Neuron (in vitro differentiated cells): ENCODE measurements around the gene TNIP1.

Experiments used
- H2AFZ ChIP-seq: one replicate; pipeline ENCODE4 v1.6.1; 2013; ENCODE audit warnings: low read depth, mild to moderate bottlenecking, inconsistent platforms, low read length, moderate library complexity
- H3K27me3 ChIP-seq: one replicate; pipeline ENCODE4 v1.6.1; 2013; ENCODE audit warnings: low read length; ENCODE audit not compliant: insufficient read depth
- H3K36me3 ChIP-seq: one replicate; pipeline ENCODE4 v1.6.1; 2013; ENCODE audit warnings: low read length; ENCODE audit not compliant: insufficient read depth
- H3K4me1 ChIP-seq: one replicate; pipeline ENCODE4 v1.6.1; 2013; ENCODE audit warnings: low read length; ENCODE audit not compliant: insufficient read depth
- H3K4me3 ChIP-seq: 2 replicates; pipeline ENCODE4 v1.5.1; 2013; ENCODE audit warnings: mild to moderate bottlenecking, low read length, moderate library complexity
- H3K9me3 ChIP-seq: one replicate; pipeline ENCODE4 v1.6.1; 2013; ENCODE audit warnings: low read length

TNIP1 gene

DNA sequence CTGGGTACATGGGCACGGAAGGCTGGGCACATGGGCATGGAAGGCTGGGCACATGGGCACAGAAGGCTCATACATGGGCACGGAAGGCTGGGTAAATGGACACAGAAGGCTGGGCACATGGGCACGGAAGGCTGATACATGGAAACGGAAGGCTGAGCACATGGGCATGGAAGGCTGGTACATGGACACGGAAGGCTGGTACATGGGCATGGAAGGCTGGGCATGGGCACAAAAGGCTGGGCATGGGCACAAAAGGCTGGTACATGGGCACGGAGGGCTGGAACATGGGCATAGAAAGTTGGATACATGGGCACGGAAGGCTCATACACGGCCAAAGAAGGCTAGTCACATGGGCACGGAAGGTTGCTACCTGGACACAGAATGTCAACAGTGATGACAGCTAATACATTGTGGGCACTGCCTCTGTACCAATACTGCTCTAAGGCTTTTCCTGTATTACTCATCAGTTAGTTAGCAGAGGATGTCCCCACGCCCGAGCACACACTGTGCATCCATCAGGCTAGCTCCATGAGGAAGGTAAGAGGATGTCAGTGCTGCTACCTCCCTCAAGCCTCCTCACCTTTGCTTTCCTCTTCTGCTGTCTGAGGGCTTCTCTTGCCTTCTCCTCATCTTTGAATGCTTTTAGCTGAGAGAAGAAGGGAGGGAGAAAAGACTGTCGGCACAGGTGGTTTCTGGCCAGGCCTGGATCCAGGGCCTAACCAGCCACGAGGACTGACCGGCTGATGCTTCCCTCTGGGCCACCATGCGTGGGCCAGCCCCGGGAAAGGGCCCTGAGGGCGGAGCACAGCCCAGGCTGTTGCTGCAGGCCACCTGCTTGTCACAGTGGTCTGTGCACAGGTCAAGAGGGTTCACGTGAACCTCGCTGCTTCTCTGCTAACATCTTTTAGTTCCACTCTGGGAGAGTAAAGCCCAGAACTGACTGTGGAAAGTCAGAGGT is 46.1 kb downstream of the TNIP1 start:
- Histone ChIP-seq H3K36me3 (peaks cover 43% of the 10 kb centered on the region), H3K4me1 (no peaks in the 10 kb centered on the region), H3K27me3 (no peaks in the 10 kb centered on the region), H3K9me3 (no peaks in the 10 kb centered on the region), H2AFZ (no peak overlapping the region), H3K4me3 (no peak overlapping the region)

DNA sequence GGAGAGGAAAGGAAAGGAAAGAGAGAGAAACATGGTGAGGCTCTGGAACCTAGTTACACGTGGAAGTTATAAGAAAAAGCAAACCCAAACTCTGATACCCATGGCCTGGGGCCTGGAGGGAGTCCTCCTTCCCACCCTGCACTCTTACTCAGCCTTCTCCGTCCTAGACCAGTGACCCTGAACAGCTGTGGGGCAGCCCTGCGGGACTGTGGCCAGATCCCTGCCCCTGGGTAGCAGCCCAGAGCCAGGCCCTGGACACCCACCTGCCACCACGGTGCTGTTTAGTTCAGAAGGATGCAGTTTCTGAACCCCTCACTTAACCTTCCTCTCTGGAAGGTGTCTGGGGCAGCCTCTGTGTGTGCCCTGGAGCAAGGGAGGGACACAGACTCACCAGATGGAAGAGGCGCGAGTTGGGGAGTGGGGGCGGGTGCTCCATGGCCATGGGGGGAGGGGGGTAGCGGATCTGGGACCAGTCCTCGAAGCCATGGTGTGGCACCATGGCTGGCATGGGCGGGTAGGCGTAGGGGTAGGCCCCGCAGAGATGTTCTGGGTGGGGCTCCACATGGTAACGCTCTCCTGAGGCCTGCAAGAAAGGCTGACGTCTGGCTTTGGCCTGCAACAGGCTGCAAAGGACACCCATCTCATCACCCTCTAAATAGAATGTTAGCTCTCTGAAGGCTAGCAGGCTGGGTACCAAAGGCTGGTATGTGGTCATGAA is 47.5 kb downstream of the TNIP1 start:
- Histone ChIP-seq H3K36me3 (peaks cover 40% of the 10 kb centered on the region), H2AFZ (no peak overlapping the region), H3K4me1 (no peaks in the 10 kb centered on the region), H3K27me3 (no peaks in the 10 kb centered on the region), H3K4me3 (no peak overlapping the region), H3K9me3 (no peaks in the 10 kb centered on the region)

DNA sequence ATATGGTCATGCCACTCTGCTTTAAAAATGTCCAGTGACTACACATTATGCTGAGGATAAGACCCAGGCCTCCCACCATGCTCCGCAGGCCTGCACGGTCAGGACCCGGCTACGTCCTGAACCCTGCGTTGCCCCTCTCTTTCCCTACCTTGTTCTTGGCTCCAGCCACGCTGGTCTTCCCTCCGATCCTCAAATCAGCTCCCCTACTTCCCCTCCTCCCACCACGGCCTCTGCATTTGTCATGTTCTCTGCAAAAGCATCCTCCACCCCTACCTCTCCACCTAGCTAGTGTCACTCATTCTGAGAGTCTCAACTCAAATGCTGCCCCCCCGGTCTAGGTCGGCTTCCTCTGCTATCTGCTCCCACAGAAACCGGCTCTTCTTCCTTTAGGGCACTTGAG is 49.3 kb downstream of the TNIP1 start:
- H3K27me3 ChIP-seq = no peaks in the 10 kb centered on the region
- H2AFZ ChIP-seq = no peak overlapping the region
- H3K36me3 ChIP-seq = peaks cover 43% of the 10 kb centered on the region

DNA sequence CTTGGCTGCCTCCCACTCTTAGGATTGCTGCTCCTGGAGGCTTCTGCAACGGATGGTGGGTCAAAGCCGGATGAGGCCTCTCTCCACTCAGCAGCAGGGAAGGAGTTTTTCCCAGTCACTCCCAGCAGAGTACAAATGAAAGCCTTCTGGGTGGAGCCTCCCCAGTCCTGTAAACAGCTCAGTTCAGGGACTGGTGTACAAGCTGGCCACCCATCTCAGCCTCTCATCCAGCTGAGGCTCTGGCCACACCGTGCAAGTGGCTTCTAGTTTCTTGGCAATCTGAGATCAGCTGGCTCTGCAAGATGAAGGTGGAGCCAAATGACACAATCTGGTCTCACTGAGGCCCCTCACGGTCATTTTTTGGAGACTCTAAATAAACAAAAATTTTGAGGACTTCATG is 50.5 kb downstream of the TNIP1 start:
- H3K27me3 ChIP-seq = no peaks in the 10 kb centered on the region
- H3K9me3 ChIP-seq = no peaks in the 10 kb centered on the region
- H3K4me1 ChIP-seq = no peaks in the 10 kb centered on the region
- H3K4me3 ChIP-seq = no peak overlapping the region
- H3K36me3 ChIP-seq = peaks cover 33% of the 10 kb centered on the region
- no peak overlapping the region for H2AFZ ChIP-seq

More for the DNA sequence above, 49.3 kb downstream of the TNIP1 start:
- H3K9me3 ChIP-seq = no peaks in the 10 kb centered on the region
- H3K4me3 ChIP-seq = no peak overlapping the region
- H3K4me1 ChIP-seq = no peaks in the 10 kb centered on the region

DNA sequence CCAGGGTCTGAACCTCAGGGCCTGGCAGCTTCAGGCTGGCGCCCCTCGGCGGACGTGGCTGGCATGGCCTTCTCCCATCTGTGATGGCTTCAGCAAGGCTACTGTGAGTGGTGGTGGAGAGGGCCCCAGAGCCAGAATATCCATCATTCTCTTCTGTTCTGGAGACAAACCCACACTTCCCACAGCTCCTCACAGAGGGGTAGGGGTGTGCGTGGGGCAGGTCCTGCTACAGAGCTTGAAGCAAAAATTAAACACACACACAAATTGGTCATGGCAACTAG is 50.8 kb downstream of the TNIP1 start:
- H3K27me3 ChIP-seq = no peaks in the 10 kb centered on the region
- no peaks in the 10 kb centered on the region for H3K9me3 ChIP-seq
- H3K4me3 ChIP-seq = no peak overlapping the region
- H3K4me1 ChIP-seq = no peaks in the 10 kb centered on the region
- peaks cover 29% of the 10 kb centered on the region for H3K36me3 ChIP-seq
- no peak overlapping the region for H2AFZ ChIP-seq

DNA sequence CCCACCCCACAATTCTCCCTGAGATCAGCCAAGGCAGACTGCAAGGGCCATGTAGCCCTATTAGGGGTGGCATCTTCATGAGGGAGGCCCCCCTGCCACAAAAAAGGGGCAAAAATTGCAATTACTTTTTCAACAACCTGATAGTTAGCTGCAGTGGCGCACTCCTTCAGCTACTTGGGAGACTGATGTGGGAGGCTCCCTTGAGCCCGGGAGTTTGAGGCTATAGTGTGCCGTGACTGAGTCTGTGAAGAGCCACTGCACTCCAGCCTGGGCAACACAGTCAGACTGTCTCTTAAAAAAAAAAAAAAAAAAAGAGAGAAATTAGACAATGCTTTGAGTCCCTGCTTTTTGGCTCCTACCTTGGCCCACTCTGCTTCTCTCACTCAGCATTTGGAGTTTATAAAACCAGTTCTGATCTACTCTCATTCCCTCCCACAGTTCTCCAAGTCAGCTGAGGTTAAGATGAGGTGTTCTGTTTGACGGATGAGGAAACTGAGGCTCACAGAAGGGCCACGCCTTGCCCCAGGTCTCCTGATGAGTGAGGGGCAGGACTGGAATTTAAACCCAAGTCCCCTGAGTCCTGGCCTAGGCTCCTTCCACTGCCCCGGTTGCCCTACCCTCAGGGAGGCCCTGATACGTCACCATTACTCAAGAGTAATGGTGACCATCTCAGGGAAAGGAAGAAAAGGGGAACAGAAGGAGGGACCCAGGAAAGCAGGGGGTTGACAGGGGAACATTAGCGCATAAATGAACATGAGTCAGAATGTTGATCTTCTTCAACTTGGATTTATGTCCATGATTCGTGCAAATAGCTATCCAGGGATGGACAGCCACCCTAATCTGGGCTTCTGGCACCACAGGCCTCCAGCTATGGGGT is 51.4 kb downstream of the TNIP1 start:
- H2AFZ ChIP-seq = no peak overlapping the region
- no peaks in the 10 kb centered on the region for H3K4me1 ChIP-seq
- no peak overlapping the region for H3K4me3 ChIP-seq
- no peaks in the 10 kb centered on the region for H3K9me3 ChIP-seq
- peaks cover 23% of the 10 kb centered on the region for H3K36me3 ChIP-seq
- no peaks in the 10 kb centered on the region for H3K27me3 ChIP-seq

DNA sequence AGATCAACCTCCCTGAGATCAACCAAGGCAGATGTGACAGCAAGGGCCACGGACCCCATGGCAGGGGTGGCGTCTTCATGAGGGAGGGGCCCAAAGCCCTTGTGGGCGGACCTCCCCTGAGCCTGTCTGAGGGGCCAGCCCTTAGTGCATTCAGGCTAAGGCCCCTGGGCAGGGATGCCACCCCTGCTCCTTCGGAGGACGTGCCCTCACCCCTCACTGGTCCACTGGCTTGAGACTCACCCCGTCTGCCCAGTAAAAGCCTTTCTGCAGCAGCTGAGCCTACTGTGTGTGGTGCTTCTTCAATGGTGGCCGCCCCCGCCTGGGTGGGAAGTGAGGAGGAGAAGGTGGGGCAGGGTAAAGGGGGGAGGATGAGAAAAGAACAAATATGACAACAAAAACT is 52.1 kb downstream of the TNIP1 start:
- Histone ChIP-seq H2AFZ (no peak overlapping the region), H3K9me3 (no peaks in the 10 kb centered on the region), H3K36me3 (peaks cover 18% of the 10 kb centered on the region), H3K27me3 (no peaks in the 10 kb centered on the region), H3K4me3 (no peak overlapping the region), H3K4me1 (no peaks in the 10 kb centered on the region)

DNA sequence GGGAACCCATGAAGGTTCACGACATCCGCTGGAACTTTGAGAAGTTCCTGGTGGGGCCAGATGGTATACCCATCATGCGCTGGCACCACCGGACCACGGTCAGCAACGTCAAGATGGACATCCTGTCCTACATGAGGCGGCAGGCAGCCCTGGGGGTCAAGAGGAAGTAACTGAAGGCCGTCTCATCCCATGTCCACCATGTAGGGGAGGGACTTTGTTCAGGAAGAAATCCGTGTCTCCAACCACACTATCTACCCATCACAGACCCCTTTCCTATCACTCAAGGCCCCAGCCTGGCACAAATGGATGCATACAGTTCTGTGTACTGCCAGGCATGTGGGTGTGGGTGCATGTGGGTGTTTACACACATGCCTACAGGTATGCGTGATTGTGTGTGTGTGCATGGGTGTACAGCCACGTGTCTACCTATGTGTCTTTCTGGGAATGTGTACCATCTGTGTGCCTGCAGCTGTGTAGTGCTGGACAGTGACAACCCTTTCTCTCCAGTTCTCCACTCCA is 52.8 kb downstream of the TNIP1 start:
- no peaks in the 10 kb centered on the region for H3K9me3 ChIP-seq
- H3K27me3 ChIP-seq = no peaks in the 10 kb centered on the region
- no peak overlapping the region for H2AFZ ChIP-seq
- peaks cover 18% of the 10 kb centered on the region for H3K36me3 ChIP-seq
- H3K4me1 ChIP-seq = no peaks in the 10 kb centered on the region
- H3K4me3 ChIP-seq = no peak overlapping the region

DNA sequence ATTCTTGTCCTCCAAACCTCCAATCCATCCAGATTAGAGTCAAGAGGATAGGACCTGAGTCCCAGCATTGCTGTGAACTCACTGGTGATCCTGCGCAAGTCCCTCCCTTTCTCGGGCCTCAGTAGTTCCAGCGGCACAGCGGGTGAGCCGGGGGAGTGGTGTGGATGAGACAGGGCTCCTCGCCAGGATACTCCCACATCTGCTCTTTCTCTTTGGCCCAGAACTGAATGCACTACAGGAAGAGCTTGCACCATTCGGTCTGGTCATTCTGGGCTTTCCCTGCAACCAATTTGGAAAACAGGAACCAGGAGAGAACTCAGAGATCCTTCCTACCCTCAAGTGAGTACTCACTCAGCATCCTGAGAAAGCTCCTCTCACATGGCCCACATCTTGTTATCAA is 54.2 kb downstream of the TNIP1 start:
- H3K27me3 ChIP-seq = no peaks in the 10 kb centered on the region
- no peaks in the 10 kb centered on the region for H3K9me3 ChIP-seq
- H2AFZ ChIP-seq = no peak overlapping the region
- no peaks in the 10 kb centered on the region for H3K4me1 ChIP-seq
- H3K4me3 ChIP-seq = no peak overlapping the region
- H3K36me3 ChIP-seq = peaks cover 18% of the 10 kb centered on the region

DNA sequence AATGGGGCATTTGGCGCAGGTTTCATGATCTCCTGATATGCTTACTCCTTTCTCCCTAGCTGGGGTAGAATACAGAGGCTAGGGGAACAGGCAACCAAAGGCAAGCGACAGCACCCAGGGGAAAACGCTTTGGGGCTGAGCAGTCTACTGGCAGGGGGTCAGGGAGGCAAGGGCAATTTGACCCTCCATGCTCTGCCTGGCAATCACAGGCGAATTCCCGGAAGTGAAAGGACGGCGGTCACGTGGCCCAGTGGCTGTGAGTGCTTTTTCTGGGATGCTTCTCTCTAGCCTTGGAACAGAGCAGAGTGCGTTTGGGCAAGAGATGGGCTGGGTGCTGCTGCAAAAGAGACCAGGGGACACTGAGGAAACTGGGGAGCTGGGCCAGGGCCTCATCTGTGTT is 54.7 kb downstream of the TNIP1 start:
- H3K4me3 ChIP-seq = no peak overlapping the region
- H2AFZ ChIP-seq = no peak overlapping the region
- H3K9me3 ChIP-seq = no peaks in the 10 kb centered on the region
- H3K4me1 ChIP-seq = no peaks in the 10 kb centered on the region
- H3K36me3 ChIP-seq = peaks cover 15% of the 10 kb centered on the region
- peaks cover 3% of the 10 kb centered on the region for H3K27me3 ChIP-seq

DNA sequence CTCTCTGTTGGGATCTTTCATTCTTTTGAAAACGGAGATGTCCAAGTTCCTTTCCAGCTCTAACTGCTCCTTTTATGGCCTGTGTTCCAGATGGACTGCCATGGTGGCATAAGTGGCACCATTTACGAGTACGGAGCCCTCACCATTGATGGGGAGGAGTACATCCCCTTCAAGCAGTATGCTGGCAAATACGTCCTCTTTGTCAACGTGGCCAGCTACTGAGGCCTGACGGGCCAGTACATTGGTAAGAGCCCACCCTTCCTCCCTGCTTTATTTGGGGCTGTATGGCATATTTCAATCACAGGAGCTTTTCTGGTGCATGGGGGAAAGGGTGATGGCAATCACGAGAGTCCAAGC is 55.6 kb downstream of the TNIP1 start:
- Histone ChIP-seq H3K4me1 (no peaks in the 10 kb centered on the region), H2AFZ (no peak overlapping the region), H3K36me3 (peaks cover 14% of the 10 kb centered on the region), H3K4me3 (no peak overlapping the region), H3K27me3 (peaks cover 3% of the 10 kb centered on the region), H3K9me3 (no peaks in the 10 kb centered on the region)

DNA sequence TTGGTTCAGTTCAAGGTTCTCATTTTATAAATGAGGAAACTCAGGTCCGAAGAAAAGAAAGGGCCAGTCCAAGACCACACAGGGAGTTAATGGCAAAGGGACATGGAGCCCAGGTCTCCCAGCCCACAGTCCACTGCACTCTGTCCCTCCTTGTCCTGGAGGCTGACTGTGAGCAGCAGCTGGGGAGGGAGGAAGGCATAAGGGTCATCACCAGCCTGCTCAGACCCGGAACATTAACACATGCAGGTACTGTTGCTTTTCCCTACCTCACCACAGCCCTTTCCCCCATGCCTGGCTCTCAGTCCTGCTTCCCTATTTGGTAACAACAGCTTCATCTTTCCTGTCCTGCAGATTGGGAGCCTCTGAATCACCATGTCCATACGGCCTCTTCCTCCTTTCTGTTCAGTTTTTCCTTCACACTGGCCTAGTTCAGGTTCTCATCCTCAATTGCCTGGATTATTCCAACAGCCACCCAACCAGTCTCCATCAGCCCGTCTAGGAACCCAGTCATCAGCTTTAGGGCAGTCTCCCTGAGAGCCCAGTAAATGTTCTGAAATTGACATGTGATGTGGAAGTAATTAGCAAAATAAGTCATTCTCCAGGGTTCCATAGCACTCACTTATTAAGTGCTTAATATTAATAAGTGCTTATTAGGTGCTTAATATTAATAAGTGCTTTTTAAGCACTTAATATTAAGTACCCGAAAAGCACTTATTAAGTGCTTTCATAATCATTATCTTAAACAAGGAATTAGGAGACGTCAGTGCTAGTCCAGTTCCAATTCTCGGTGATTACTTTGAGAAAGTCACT is 56.2 kb downstream of the TNIP1 start:
- Histone ChIP-seq H3K4me1 (no peaks in the 10 kb centered on the region), H2AFZ (no peak overlapping the region), H3K4me3 (no peak overlapping the region), H3K36me3 (peaks cover 8% of the 10 kb centered on the region), H3K9me3 (no peaks in the 10 kb centered on the region), H3K27me3 (peaks cover 5% of the 10 kb centered on the region)
